SH-SY5Y (cell line): ENCODE results near the gene SNRNP48.

ENCODE experiments used
- GATA2 ChIP-seq: IDR thresholded peaks from 2 replicates; pipeline ENCODE4 v1.6.1; 2011; ENCODE audit warnings: mild to moderate bottlenecking, low read depth, low read length
- GATA3 ChIP-seq: IDR thresholded peaks from 2 replicates; pipeline ENCODE4 v1.6.1; 2011; ENCODE audit warnings: low read depth, mild to moderate bottlenecking, low read length, moderate library complexity

DNA sequence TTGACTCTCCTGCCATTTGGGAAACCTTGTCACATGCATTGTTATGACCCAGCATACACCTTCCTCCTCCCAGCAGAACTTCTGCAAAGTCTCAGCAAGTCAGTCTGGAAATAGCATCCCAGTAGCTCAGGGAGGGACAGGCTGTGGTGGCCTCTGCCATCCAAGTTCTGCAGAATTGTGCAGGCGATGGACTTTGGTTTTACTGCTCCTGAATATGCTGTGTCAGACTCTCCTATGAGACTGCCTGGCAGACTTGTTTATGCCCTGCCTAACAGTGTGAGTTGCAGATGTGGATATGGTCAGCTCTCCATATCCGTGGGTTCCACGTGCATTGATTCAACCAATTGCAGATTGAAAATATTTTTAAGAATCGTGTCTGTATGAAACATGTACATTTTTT, 52.8 kb downstream of the SNRNP48 start:
- TF ChIP-seq GATA3 (no peak), GATA2 (no peak)
